ENCODE results near the gene GMDS. TPM values are rescaled to one million over a fixed set of nuclear protein-coding genes. Genes with fewer than 3 reads are reported as not detected.
A peak's percentile ranks its signal among the peaks of the same experiment; 100 is the strongest.

The GMDS gene
- total RNA-seq, 2 donors from 2014 or later = 18.2 to 20.5 TPM

GRCh38 chr6:1667012-1667804 lies 578.2 kb downstream of the GMDS start:
- Mint-ChIP-seq H3K36me3 (ENCODE audit: low read depth) (no peaks in the 10 kb centered on the region), H3K4me1 (no peaks in the 10 kb centered on the region), H3K27me3 (no peaks in the 10 kb centered on the region), H3K27ac (no peak overlapping the region), H3K4me3 (no peak overlapping the region)
- H3K9me3 ChIP-seq (ENCODE audit: control insufficient read depth, low read length, poor library complexity, severe bottlenecking) = no peaks in the 10 kb centered on the region
- DNase-seq (no peak), ATAC-seq (no peak)

GRCh38 chr6:1665214-1665613 lies 580.2 kb downstream of the GMDS start:
- DNase-seq = no peak
- Mint-ChIP-seq H3K27ac (no peak overlapping the region), H3K4me3 (no peak overlapping the region), H3K4me1 (peaks cover 4% of the 10 kb centered on the region), H3K36me3 (ENCODE audit: low read depth) (no peaks in the 10 kb centered on the region), H3K27me3 (no peaks in the 10 kb centered on the region)
- ATAC-seq = peak; percentile 50
- no peaks in the 10 kb centered on the region for H3K9me3 ChIP-seq (ENCODE audit: control insufficient read depth, low read length, poor library complexity, severe bottlenecking)

- no peak overlapping the region for H3K4me3 Mint-ChIP-seq
- ATAC-seq (no peak), DNase-seq (no peak)
- H3K9me3 ChIP-seq (ENCODE audit: control insufficient read depth, low read length, poor library complexity, severe bottlenecking) = no peaks in the 10 kb centered on the region
- H3K36me3 Mint-ChIP-seq (ENCODE audit: low read depth) = no peaks in the 10 kb centered on the region
- H3K27me3 Mint-ChIP-seq = no peaks in the 10 kb centered on the region
- peaks cover 4% of the 10 kb centered on the region for H3K4me1 Mint-ChIP-seq
- H3K27ac Mint-ChIP-seq = no peak overlapping the region
These were observed 581.1 kb downstream of the GMDS start for GRCh38 chr6:1664329-1664728.

GRCh38 chr6:1663511-1663910 lies 581.9 kb downstream of the GMDS start:
- no peak overlapping the region for H3K27ac Mint-ChIP-seq
- no peaks in the 10 kb centered on the region for H3K36me3 Mint-ChIP-seq (ENCODE audit: low read depth)
- H3K9me3 ChIP-seq (ENCODE audit: control insufficient read depth, low read length, poor library complexity, severe bottlenecking) = no peaks in the 10 kb centered on the region
- ATAC-seq = no peak
- H3K27me3 Mint-ChIP-seq = no peaks in the 10 kb centered on the region
- no peak for DNase-seq
- H3K4me3 Mint-ChIP-seq = no peak overlapping the region
- peaks cover 4% of the 10 kb centered on the region for H3K4me1 Mint-ChIP-seq

- no peak for ATAC-seq
- Mint-ChIP-seq H3K36me3 (ENCODE audit: low read depth) (no peaks in the 10 kb centered on the region), H3K4me1 (peaks cover 4% of the 10 kb centered on the region), H3K27ac (no peak overlapping the region), H3K4me3 (no peak overlapping the region), H3K27me3 (no peaks in the 10 kb centered on the region)
- DNase-seq = no peak
- no peaks in the 10 kb centered on the region for H3K9me3 ChIP-seq (ENCODE audit: control insufficient read depth, low read length, poor library complexity, severe bottlenecking)
These were observed 582.9 kb downstream of the GMDS start for GRCh38 chr6:1662534-1662933.

- no peaks in the 10 kb centered on the region for H3K36me3 Mint-ChIP-seq (ENCODE audit: low read depth)
- peaks cover 4% of the 10 kb centered on the region for H3K4me1 Mint-ChIP-seq
- H3K4me3 Mint-ChIP-seq = no peak overlapping the region
- H3K27me3 Mint-ChIP-seq = no peaks in the 10 kb centered on the region
- ATAC-seq (no peak), DNase-seq (no peak)
- H3K27ac Mint-ChIP-seq = no peak overlapping the region
- H3K9me3 ChIP-seq (ENCODE audit: control insufficient read depth, low read length, poor library complexity, severe bottlenecking) = no peaks in the 10 kb centered on the region
These were observed 585.6 kb downstream of the GMDS start for GRCh38 chr6:1659816-1660215.

- no peak for ATAC-seq
- DNase-seq = no peak
- no peaks in the 10 kb centered on the region for H3K27me3 Mint-ChIP-seq
- peaks cover 8% of the 10 kb centered on the region for H3K4me1 Mint-ChIP-seq
- H3K27ac Mint-ChIP-seq = no peak overlapping the region
- H3K4me3 Mint-ChIP-seq = no peak overlapping the region
- H3K9me3 ChIP-seq (ENCODE audit: control insufficient read depth, low read length, poor library complexity, severe bottlenecking) = no peaks in the 10 kb centered on the region
- H3K36me3 Mint-ChIP-seq (ENCODE audit: low read depth) = peaks cover 3% of the 10 kb centered on the region
These were observed 587.0 kb downstream of the GMDS start for GRCh38 chr6:1658212-1659005.

- peaks cover 3% of the 10 kb centered on the region for H3K36me3 Mint-ChIP-seq (ENCODE audit: low read depth)
- H3K27ac Mint-ChIP-seq = no peak overlapping the region
- DNase-seq (no peak), ATAC-seq (no peak)
- H3K27me3 Mint-ChIP-seq = no peaks in the 10 kb centered on the region
- peaks cover 10% of the 10 kb centered on the region for H3K4me1 Mint-ChIP-seq
- H3K9me3 ChIP-seq (ENCODE audit: control insufficient read depth, low read length, poor library complexity, severe bottlenecking) = no peaks in the 10 kb centered on the region
- no peak overlapping the region for H3K4me3 Mint-ChIP-seq
These were observed 587.6 kb downstream of the GMDS start for GRCh38 chr6:1657771-1658165.

- H3K36me3 Mint-ChIP-seq (ENCODE audit: low read depth) = peaks cover 3% of the 10 kb centered on the region
- H3K27me3 Mint-ChIP-seq = no peaks in the 10 kb centered on the region
- DNase-seq (no peak), ATAC-seq (no peak)
- no peak overlapping the region for H3K4me3 Mint-ChIP-seq
- H3K4me1 Mint-ChIP-seq = peaks cover 10% of the 10 kb centered on the region
- H3K27ac Mint-ChIP-seq = no peak overlapping the region
- H3K9me3 ChIP-seq (ENCODE audit: control insufficient read depth, low read length, poor library complexity, severe bottlenecking) = no peaks in the 10 kb centered on the region
These were observed 588.2 kb downstream of the GMDS start for GRCh38 chr6:1657116-1657770.

GRCh38 chr6:1654054-1654453 lies 591.4 kb downstream of the GMDS start:
- ATAC-seq (no peak), DNase-seq (no peak)
- Mint-ChIP-seq H3K4me1 (peaks cover 6% of the 10 kb centered on the region), H3K27ac (no peak overlapping the region), H3K27me3 (no peaks in the 10 kb centered on the region), H3K4me3 (no peak overlapping the region), H3K36me3 (ENCODE audit: low read depth) (peaks cover 3% of the 10 kb centered on the region)
- H3K9me3 ChIP-seq (ENCODE audit: control insufficient read depth, low read length, poor library complexity, severe bottlenecking) = no peaks in the 10 kb centered on the region

- Mint-ChIP-seq H3K4me1 (peaks cover 6% of the 10 kb centered on the region), H3K4me3 (no peak overlapping the region), H3K27me3 (no peaks in the 10 kb centered on the region), H3K27ac (no peak overlapping the region), H3K36me3 (ENCODE audit: low read depth) (peaks cover 3% of the 10 kb centered on the region)
- ATAC-seq (no peak), DNase-seq (no peak)
- H3K9me3 ChIP-seq (ENCODE audit: control insufficient read depth, low read length, poor library complexity, severe bottlenecking) = no peaks in the 10 kb centered on the region
These were observed 592.6 kb downstream of the GMDS start for GRCh38 chr6:1652842-1653241.

- Mint-ChIP-seq H3K27me3 (no peaks in the 10 kb centered on the region), H3K36me3 (ENCODE audit: low read depth) (peaks cover 3% of the 10 kb centered on the region)
- no peaks in the 10 kb centered on the region for H3K9me3 ChIP-seq (ENCODE audit: control insufficient read depth, low read length, poor library complexity, severe bottlenecking)
These were observed 594.0 kb downstream of the GMDS start for GRCh38 chr6:1651362-1651761.

GRCh38 chr6:1645466-1646185 lies 599.8 kb downstream of the GMDS start:
- Mint-ChIP-seq H3K4me1 (peaks cover 2% of the 10 kb centered on the region), H3K27me3 (no peaks in the 10 kb centered on the region), H3K4me3 (no peak overlapping the region), H3K27ac (peak overlapping the region; percentile 82), H3K36me3 (ENCODE audit: low read depth) (no peaks in the 10 kb centered on the region)
- ATAC-seq = no peak
- no peak for DNase-seq
- no peaks in the 10 kb centered on the region for H3K9me3 ChIP-seq (ENCODE audit: control insufficient read depth, low read length, poor library complexity, severe bottlenecking)

More at GRCh38 chr6:1651362-1651761, 594.0 kb downstream of the GMDS start:
- ATAC-seq (no peak), DNase-seq (no peak)
- H3K4me3 Mint-ChIP-seq = no peak overlapping the region
- no peak overlapping the region for H3K27ac Mint-ChIP-seq
- H3K4me1 Mint-ChIP-seq = peaks cover 6% of the 10 kb centered on the region
